H54 (cell line): ENCODE measurements around the gene VEGFB.

ENCODE experiments used
- DNase-seq: peaks from one replicate; pipeline ENCODE4 v3.0.0; 2011; ENCODE audit warnings: low spot score, mixed read lengths; ENCODE audit not compliant: insufficient read length
- FAIRE-seq: peaks from 3 replicates; lab custom pipeline; 2011; peaks lifted over from hg19 to GRCh38; lab: Jason Lieb, UNC
- POLR2A ChIP-seq: IDR thresholded peaks from 2 replicates; pipeline ENCODE4 v1.6.1; 2011; ENCODE audit warnings: low read depth, mild to moderate bottlenecking, low read length

VEGFB gene

GRCh38 chr11:64206457-64207255, 27.7 kb upstream of the VEGFB start, which contains the start of gene FERMT3:
FERMT3 (plus strand) TSS chr11:64206721; CDS start chr11:64207365, 644 bp downstream.
- TF ChIP-seq POLR2A, result no peak
- no peak for DNase-seq
- FAIRE-seq, result no peak

GRCh38 chr11:64207256-64208085, 26.9 kb upstream of the VEGFB start:
- DNase-seq, result peak; percentile 72
- TF ChIP-seq POLR2A, result peak; percentile 20; the same call in 1 of the 2 replicates
- no peak for FAIRE-seq

- no peak for FAIRE-seq
- TF ChIP-seq POLR2A, result no peak
- DNase-seq, result no peak
These were observed 26.1 kb upstream of the VEGFB start for GRCh38 chr11:64208086-64208795.

GRCh38 chr11:64208796-64209562, 25.4 kb upstream of the VEGFB start:
- DNase-seq, result no peak
- no peak for FAIRE-seq
- no peak for TF ChIP-seq POLR2A

GRCh38 chr11:64209563-64209843, 24.9 kb upstream of the VEGFB start:
- TF ChIP-seq POLR2A, result no peak
- FAIRE-seq (no peak), DNase-seq (no peak)

- no peak for DNase-seq
- FAIRE-seq, result no peak
- no peak for TF ChIP-seq POLR2A
These were observed 23.9 kb upstream of the VEGFB start for GRCh38 chr11:64210301-64211020.

- no peak for FAIRE-seq
- TF ChIP-seq POLR2A, result no peak
- DNase-seq, result no peak
These were observed 23.1 kb upstream of the VEGFB start for GRCh38 chr11:64211181-64211872.

- no peak for FAIRE-seq
- DNase-seq, result no peak
- no peak for TF ChIP-seq POLR2A
These were observed 17.5 kb upstream of the VEGFB start for GRCh38 chr11:64216879-64217278.

GRCh38 chr11:64218628-64219353, 15.6 kb upstream of the VEGFB start:
- FAIRE-seq (no peak), DNase-seq (no peak)
- no peak for TF ChIP-seq POLR2A

- no peak for TF ChIP-seq POLR2A
- FAIRE-seq, result no peak
- DNase-seq, result no peak
These were observed 15.1 kb upstream of the VEGFB start for GRCh38 chr11:64219354-64219684.

GRCh38 chr11:64219755-64220154, 14.6 kb upstream of the VEGFB start:
- FAIRE-seq (no peak), DNase-seq (no peak)
- TF ChIP-seq POLR2A, result no peak

- FAIRE-seq (no peak), DNase-seq (no peak)
- TF ChIP-seq POLR2A, result no peak
These were observed 14.1 kb upstream of the VEGFB start for GRCh38 chr11:64220271-64220670.
